GM11168 (cell line): Measurements from ENCODE around the gene FBXO47.

Source experiments
- in situ Hi-C: fragments of 300-500 bp; cut with MboI; formaldehyde crosslinking; loops from one replicate; pipeline ENCODE4 v1.12.0; 2022; ENCODE audit warnings: low sequenced_read_pairs; ENCODE audit not compliant: unreplicated experiment

Gene FBXO47

GRCh38 chr17:38967290-38967738 is at the start of gene FBXO47:
Gene FBXO47 (minus strand): TSS chr17:38967403. CDS start chr17:38963025, 4,378 bp downstream.
- in situ Hi-C loops = no loop called here

GRCh38 chr17:39016193-39017153 is 49.3 kb upstream of the FBXO47 start:
- in situ Hi-C loops = no loop called here

- in situ Hi-C loops = no loop called here
Measured at GRCh38 chr17:39015546-39015935, 48.3 kb upstream of the FBXO47 start.

GRCh38 chr17:39014795-39015545 is 47.8 kb upstream of the FBXO47 start:
- in situ Hi-C loops = no loop called here

GRCh38 chr17:39014044-39014794 is 47.0 kb upstream of the FBXO47 start:
- in situ Hi-C loops = no loop called here

GRCh38 chr17:39012725-39013124 is 45.5 kb upstream of the FBXO47 start:
- in situ Hi-C loops = no loop called here

- in situ Hi-C loops = no loop called here
Measured at GRCh38 chr17:39011907-39012468, 44.8 kb upstream of the FBXO47 start.

- in situ Hi-C loops = no loop called here
Measured at GRCh38 chr17:39009581-39010001, 42.4 kb upstream of the FBXO47 start.

- in situ Hi-C loops = no loop called here
Measured at GRCh38 chr17:39008633-39009032, 41.4 kb upstream of the FBXO47 start.

GRCh38 chr17:39002991-39003715 is 36.0 kb upstream of the FBXO47 start:
- in situ Hi-C loops = no loop called here

GRCh38 chr17:39001703-39002637 is 34.8 kb upstream of the FBXO47 start:
- in situ Hi-C loops = no loop called here

GRCh38 chr17:39000021-39000601 is 32.9 kb upstream of the FBXO47 start:
- in situ Hi-C loops = no loop called here

- in situ Hi-C loops = no loop called here
Measured at GRCh38 chr17:38996660-38997337, 29.6 kb upstream of the FBXO47 start.

GRCh38 chr17:38994026-38994425 is 26.8 kb upstream of the FBXO47 start:
- in situ Hi-C loops = no loop called here

- in situ Hi-C loops = loop anchor here (10.0 kb wide), 1 partner anchor 170 kb away; the partner anchor contains the start of gene PLXDC1
Measured at GRCh38 chr17:38984666-38985065, 17.5 kb upstream of the FBXO47 start.

- in situ Hi-C loops = loop anchor here (10.0 kb wide), 1 partner anchor 172 kb away; the partner anchor contains the start of gene PLXDC1
Measured at GRCh38 chr17:38982858-38983746, 15.9 kb upstream of the FBXO47 start.
